KMS-11 (cell line): ENCODE results near the gene CDA.

Experiments
- H2AFZ ChIP-seq: fragments of 200-600 bp; sonication (generic); 2 replicates; pipeline ENCODE4 v1.6.1; 2016; ENCODE audit warnings: antibody characterized with exemption, mixed run types, low read depth
- H3K27ac ChIP-seq: fragments of 200-600 bp; sonication (generic); 2 replicates; pipeline ENCODE4 v1.6.1; 2016; ENCODE audit warnings: mild to moderate bottlenecking, mixed run types
- H3K27me3 ChIP-seq: fragments of 200-600 bp; sonication (generic); 2 replicates; pipeline ENCODE4 v1.6.1; 2017; ENCODE audit warnings: mild to moderate bottlenecking, low read depth, mixed run types, moderate library complexity; ENCODE audit not compliant: insufficient read depth
- H3K36me3 ChIP-seq: fragments of 200-600 bp; sonication (generic); 2 replicates; pipeline ENCODE4 v1.6.1; 2017; ENCODE audit warnings: mild to moderate bottlenecking, mixed run types; ENCODE audit not compliant: insufficient read depth
- H3K4me1 ChIP-seq: fragments of 200-600 bp; sonication (generic); 2 replicates; pipeline ENCODE4 v1.6.1; 2016; ENCODE audit warnings: mild to moderate bottlenecking, low read depth, mixed run types; ENCODE audit not compliant: poor library complexity, severe bottlenecking
- H3K4me2 ChIP-seq: fragments of 200-600 bp; sonication (generic); 2 replicates; pipeline ENCODE4 v1.7.0; 2016; ENCODE audit warnings: mild to moderate bottlenecking, mixed run types
- H3K4me3 ChIP-seq: fragments of 200-600 bp; sonication (generic); IDR thresholded peaks from 2 replicates; pipeline ENCODE4 v1.6.1; 2017; ENCODE audit warnings: low read depth, low read length, mixed read lengths; ENCODE audit not compliant: insufficient read depth
- H3K79me2 ChIP-seq: fragments of 200-600 bp; sonication (generic); 2 replicates; pipeline ENCODE4 v1.6.1; 2016; ENCODE audit warnings: low read depth, mixed run types; ENCODE audit not compliant: insufficient read depth
- H3K9ac ChIP-seq: fragments of 200-600 bp; sonication (generic); 2 replicates; pipeline ENCODE4 v1.6.1; 2016; ENCODE audit warnings: mild to moderate bottlenecking, mixed run types
- H4K20me1 ChIP-seq: fragments of 200-600 bp; sonication (generic); 2 replicates; pipeline ENCODE4 v1.6.1; 2016; ENCODE audit warnings: mild to moderate bottlenecking, mixed run types; ENCODE audit not compliant: insufficient read depth
- TF ChIP-seq, protein P1 (sequence below): fragments of 200-600 bp; sonication (generic); conservative IDR thresholded peaks from 2 replicates; pipeline ENCODE4 v1.6.1; 2017; ENCODE audit warnings: low read depth, mild to moderate bottlenecking, antibody characterized with exemption, low read length, moderate library complexity, mixed read lengths

CDA gene

DNA sequence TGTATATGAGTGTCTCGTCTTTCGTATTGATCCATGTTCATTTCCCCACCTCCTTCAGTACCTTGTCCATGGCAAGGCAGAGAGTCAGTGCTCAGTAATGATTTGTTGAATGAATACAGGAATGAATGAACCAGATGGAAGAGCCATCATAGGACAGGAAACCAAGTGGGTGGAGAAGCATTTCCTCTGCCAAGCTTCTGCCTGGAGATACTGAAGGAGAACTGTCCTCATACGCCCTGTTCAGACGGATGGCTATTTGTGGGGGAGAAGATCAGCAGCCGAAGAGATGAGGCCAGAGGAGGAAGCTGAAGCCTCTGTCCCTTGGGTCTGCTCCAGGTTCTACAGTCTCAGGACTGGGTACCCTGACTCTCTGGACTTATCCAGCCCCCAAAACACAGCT, 30.7 kb upstream of the CDA start:
- H3K9ac ChIP-seq, result no peak overlapping the region
- H3K4me1 ChIP-seq, result no peaks in the 10 kb centered on the region
- H3K27me3 ChIP-seq, result peaks cover 52% of the 10 kb centered on the region
- TF ChIP-seq, protein P1, sequence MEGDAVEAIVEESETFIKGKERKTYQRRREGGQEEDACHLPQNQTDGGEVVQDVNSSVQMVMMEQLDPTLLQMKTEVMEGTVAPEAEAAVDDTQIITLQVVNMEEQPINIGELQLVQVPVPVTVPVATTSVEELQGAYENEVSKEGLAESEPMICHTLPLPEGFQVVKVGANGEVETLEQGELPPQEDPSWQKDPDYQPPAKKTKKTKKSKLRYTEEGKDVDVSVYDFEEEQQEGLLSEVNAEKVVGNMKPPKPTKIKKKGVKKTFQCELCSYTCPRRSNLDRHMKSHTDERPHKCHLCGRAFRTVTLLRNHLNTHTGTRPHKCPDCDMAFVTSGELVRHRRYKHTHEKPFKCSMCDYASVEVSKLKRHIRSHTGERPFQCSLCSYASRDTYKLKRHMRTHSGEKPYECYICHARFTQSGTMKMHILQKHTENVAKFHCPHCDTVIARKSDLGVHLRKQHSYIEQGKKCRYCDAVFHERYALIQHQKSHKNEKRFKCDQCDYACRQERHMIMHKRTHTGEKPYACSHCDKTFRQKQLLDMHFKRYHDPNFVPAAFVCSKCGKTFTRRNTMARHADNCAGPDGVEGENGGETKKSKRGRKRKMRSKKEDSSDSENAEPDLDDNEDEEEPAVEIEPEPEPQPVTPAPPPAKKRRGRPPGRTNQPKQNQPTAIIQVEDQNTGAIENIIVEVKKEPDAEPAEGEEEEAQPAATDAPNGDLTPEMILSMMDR, result no peak
- no peaks in the 10 kb centered on the region for H3K36me3 ChIP-seq
- H2AFZ ChIP-seq, result no peak overlapping the region
- H4K20me1 ChIP-seq, result no peaks in the 10 kb centered on the region
- H3K27ac ChIP-seq, result no peak overlapping the region
- H3K4me2 ChIP-seq, result no peak overlapping the region
- H3K79me2 ChIP-seq, result no peaks in the 10 kb centered on the region
- H3K4me3 ChIP-seq, result no peak overlapping the region

DNA sequence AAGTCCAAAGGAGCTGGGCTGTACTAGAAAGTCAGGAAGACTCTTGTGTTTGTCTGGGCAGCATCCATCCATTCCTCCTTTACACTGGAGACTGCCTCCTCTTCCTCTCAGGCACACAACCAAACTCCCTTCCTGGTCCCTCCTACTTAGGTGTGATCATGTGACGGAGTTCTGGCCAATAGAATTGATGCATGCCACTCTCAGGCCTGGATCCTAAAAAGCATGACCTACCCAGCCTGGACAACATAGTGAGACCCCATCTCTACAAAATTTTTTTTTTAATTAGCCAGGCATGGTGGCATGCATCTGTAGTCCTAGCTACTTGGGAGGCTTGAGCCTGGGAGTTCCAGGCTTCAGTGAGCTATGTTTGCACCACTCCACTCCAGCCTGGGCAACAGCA, 27.9 kb upstream of the CDA start:
- H3K4me1 ChIP-seq, result no peaks in the 10 kb centered on the region
- TF ChIP-seq, protein P1, result no peak
- no peak overlapping the region for H3K4me3 ChIP-seq
- H3K9ac ChIP-seq, result no peak overlapping the region
- H3K36me3 ChIP-seq, result no peaks in the 10 kb centered on the region
- H4K20me1 ChIP-seq, result no peaks in the 10 kb centered on the region
- no peak overlapping the region for H3K4me2 ChIP-seq
- H3K27ac ChIP-seq, result no peak overlapping the region
- H2AFZ ChIP-seq, result no peak overlapping the region
- H3K79me2 ChIP-seq, result no peaks in the 10 kb centered on the region
- peaks cover 54% of the 10 kb centered on the region for H3K27me3 ChIP-seq

- H2AFZ ChIP-seq, result no peak overlapping the region
- H3K4me1 ChIP-seq, result no peaks in the 10 kb centered on the region
- H3K9ac ChIP-seq, result no peak overlapping the region
- no peaks in the 10 kb centered on the region for H3K36me3 ChIP-seq
- no peak overlapping the region for H3K4me2 ChIP-seq
- no peak overlapping the region for H3K4me3 ChIP-seq
- peaks cover 52% of the 10 kb centered on the region for H3K27me3 ChIP-seq
- H3K79me2 ChIP-seq, result no peaks in the 10 kb centered on the region
- no peak overlapping the region for H3K27ac ChIP-seq
- TF ChIP-seq, protein P1, result no peak
- H4K20me1 ChIP-seq, result no peaks in the 10 kb centered on the region
Observed at GRCh38 chr1:20565234-20565633, 23.7 kb upstream of the CDA start.

DNA sequence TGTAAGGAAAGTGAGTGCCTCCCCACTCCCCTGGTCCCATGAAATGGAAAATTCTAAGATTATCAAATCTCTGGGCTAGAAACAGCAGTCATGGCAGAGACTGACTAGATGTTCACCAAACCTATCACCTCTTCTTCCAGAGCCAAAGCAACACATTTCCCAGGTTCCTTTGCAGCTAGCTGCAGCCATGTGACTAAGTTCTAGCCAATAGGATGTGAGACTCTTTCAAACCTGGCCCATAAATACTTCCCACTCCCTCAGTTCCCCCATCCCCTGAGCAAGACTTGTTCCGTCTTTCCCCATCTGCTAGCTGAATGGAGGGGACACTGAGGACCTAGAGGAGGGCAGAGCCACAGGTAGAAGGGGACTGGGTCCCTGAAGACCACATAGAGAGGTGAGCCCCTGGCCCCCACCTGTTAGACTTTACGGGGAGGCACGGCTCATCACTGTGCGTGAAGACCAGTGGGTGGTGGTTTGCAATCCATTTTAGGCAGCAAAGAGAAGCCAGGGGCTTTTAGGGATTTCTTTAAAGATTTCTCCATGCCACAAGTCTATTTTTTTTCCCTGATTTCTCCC, 19.3 kb upstream of the CDA start:
- TF ChIP-seq, protein P1, result no peak
- H3K79me2 ChIP-seq, result no peaks in the 10 kb centered on the region
- H3K36me3 ChIP-seq, result no peaks in the 10 kb centered on the region
- no peaks in the 10 kb centered on the region for H3K4me1 ChIP-seq
- H4K20me1 ChIP-seq, result no peaks in the 10 kb centered on the region
- no peak overlapping the region for H3K27ac ChIP-seq
- no peak overlapping the region for H3K4me3 ChIP-seq
- no peak overlapping the region for H3K4me2 ChIP-seq
- peaks cover 67% of the 10 kb centered on the region for H3K27me3 ChIP-seq
- no peak overlapping the region for H3K9ac ChIP-seq
- H2AFZ ChIP-seq, result no peak overlapping the region
